Osteocyte (in vitro differentiated cells): ENCODE data around the gene CTBP1. TPM values are rescaled to one million over a fixed set of nuclear protein-coding genes. Genes with fewer than 3 reads are reported as not detected.
A peak's percentile ranks its signal among the peaks of the same experiment; 100 is the strongest.

Experiments
- DNase-seq: peaks from one replicate; pipeline ENCODE4 v3.0.0; 2021; ENCODE audit warnings: mixed read lengths; ENCODE audit not compliant: unreplicated experiment; ENCODE audit errors: extremely low spot score
- H3K27ac Mint-ChIP-seq: one replicate; pipeline ENCODE4 v1.8.0; 2021; ENCODE audit warnings: mild to moderate bottlenecking, mixed read lengths; ENCODE audit not compliant: unreplicated experiment
- H3K27me3 Mint-ChIP-seq: one replicate; pipeline ENCODE4 v1.8.0; 2021; ENCODE audit warnings: mixed read lengths; ENCODE audit not compliant: unreplicated experiment
- H3K36me3 Mint-ChIP-seq: one replicate; pipeline ENCODE4 v1.8.0; 2021; ENCODE audit warnings: mixed read lengths; ENCODE audit not compliant: unreplicated experiment
- H3K4me1 Mint-ChIP-seq: one replicate; pipeline ENCODE4 v1.8.0; 2021; ENCODE audit warnings: mixed read lengths; ENCODE audit not compliant: unreplicated experiment
- H3K4me3 Mint-ChIP-seq: one replicate; pipeline ENCODE4 v1.8.0; 2021; ENCODE audit warnings: mild to moderate bottlenecking, moderate library complexity, mixed read lengths; ENCODE audit not compliant: unreplicated experiment
- H3K9me3 Mint-ChIP-seq: one replicate; pipeline ENCODE4 v1.8.0; 2021; ENCODE audit warnings: mixed read lengths; ENCODE audit not compliant: unreplicated experiment
- CTCF ChIP-seq: fragments of 200-600 bp; sonication (generic); IDR thresholded peaks from 2 replicates; pipeline ENCODE4 v1.5.0; 2021; ENCODE audit warnings: antibody characterized with exemption, mild to moderate bottlenecking, moderate library complexity
- total RNA-seq: library from RNA; stranded (reverse); gene quantifications from 2 replicates; pipeline ENCODE4 v1.2.1, GENCODE V29; 2021

The CTBP1 gene
- total RNA-seq, 1 donor from 2014 or later = 172 TPM

- Mint-ChIP-seq H3K27ac (peak within 1 kb of the TSS; percentile 93), H3K27me3 (peaks cover 2% of the 10 kb centered on the region), H3K4me1 (peaks cover 49% of the 10 kb centered on the region), H3K9me3 (no peaks in the 10 kb centered on the region), H3K4me3 (peak within 1 kb of the TSS; percentile 68), H3K36me3 (peaks cover 5% of the 10 kb centered on the region)
- no peak for TF ChIP-seq CTCF
- DNase-seq = peak; percentile 83
These were observed 76.6 kb downstream of the CTBP1 start, which contains the start of gene SPON2 for GRCh38 chr4:1172228-1172851. TSS of gene SPON2 (minus strand) at chr4:1172583.

GRCh38 chr4:1171311-1172227 is 77.4 kb downstream of the CTBP1 start:
- peak; percentile 85 for DNase-seq
- Mint-ChIP-seq H3K27ac (no peak overlapping the region), H3K9me3 (no peaks in the 10 kb centered on the region), H3K4me1 (peaks cover 50% of the 10 kb centered on the region), H3K27me3 (peaks cover 2% of the 10 kb centered on the region), H3K4me3 (peak overlapping the region; percentile 68), H3K36me3 (peaks cover 5% of the 10 kb centered on the region)
- peak; percentile 11 for TF ChIP-seq CTCF

- peaks cover 2% of the 10 kb centered on the region for H3K27me3 Mint-ChIP-seq
- peaks cover 47% of the 10 kb centered on the region for H3K4me1 Mint-ChIP-seq
- peak overlapping the region; percentile 68 for H3K4me3 Mint-ChIP-seq
- H3K36me3 Mint-ChIP-seq = peaks cover 5% of the 10 kb centered on the region
- peak; percentile 83 for DNase-seq
- H3K27ac Mint-ChIP-seq = no peak overlapping the region
- no peak for TF ChIP-seq CTCF
- H3K9me3 Mint-ChIP-seq = no peaks in the 10 kb centered on the region
These were observed 78.0 kb downstream of the CTBP1 start for GRCh38 chr4:1170976-1171310.

GRCh38 chr4:1170156-1170975 is 78.6 kb downstream of the CTBP1 start:
- Mint-ChIP-seq H3K36me3 (peaks cover 5% of the 10 kb centered on the region), H3K4me1 (peaks cover 47% of the 10 kb centered on the region), H3K27ac (no peak overlapping the region), H3K9me3 (no peaks in the 10 kb centered on the region), H3K4me3 (peak overlapping the region; percentile 29), H3K27me3 (peaks cover 2% of the 10 kb centered on the region)
- peak; percentile 82 for DNase-seq
- TF ChIP-seq CTCF = no peak
